CD4-positive, alpha-beta T cell treated with Interleukin-4 for 1 hour (primary cell): ENCODE data around the gene MCTP2.
A peak's percentile ranks its signal among the peaks of the same experiment; 100 is the strongest.

Experiments used
- DNase-seq, 2 donors: peaks; one replicate each; pipeline ENCODE4 v3.0.0-alpha.2; 2020 to 2022

MCTP2 gene

GRCh38 chr15:94300612-94301011, 69.3 kb downstream of the MCTP2 start:
- no peak for DNase-seq

- DNase-seq = peak; percentile 50 to 55
Measured at GRCh38 chr15:94305133-94305532, 73.8 kb downstream of the MCTP2 start.

- DNase-seq = peak; percentile 53 to 55
Measured at GRCh38 chr15:94306700-94307650, 75.6 kb downstream of the MCTP2 start.

GRCh38 chr15:94312946-94313345, 81.6 kb downstream of the MCTP2 start:
- DNase-seq = no peak

- DNase-seq = no peak
Measured at GRCh38 chr15:94314639-94315038, 83.3 kb downstream of the MCTP2 start.

GRCh38 chr15:94317211-94317610, 85.8 kb downstream of the MCTP2 start:
- no peak for DNase-seq

- no peak for DNase-seq
Measured at GRCh38 chr15:94322141-94322540, 90.8 kb downstream of the MCTP2 start.

- no peak for DNase-seq
Measured at GRCh38 chr15:94323076-94323475, 91.7 kb downstream of the MCTP2 start.

- DNase-seq = peak; percentile 68
Measured at GRCh38 chr15:94324117-94324826, 92.9 kb downstream of the MCTP2 start.

- DNase-seq = no peak
Measured at GRCh38 chr15:94324835-94325767, 93.7 kb downstream of the MCTP2 start.

GRCh38 chr15:94327356-94327936, 96.1 kb downstream of the MCTP2 start:
- DNase-seq = peak in 1 of 2 donors; percentile 20

GRCh38 chr15:94331731-94332130, 100.4 kb downstream of the MCTP2 start:
- no peak for DNase-seq

GRCh38 chr15:94335616-94336015, 104.3 kb downstream of the MCTP2 start:
- DNase-seq = no peak

GRCh38 chr15:94336817-94337467, 105.6 kb downstream of the MCTP2 start:
- DNase-seq = no peak

GRCh38 chr15:94338243-94338846, 107.0 kb downstream of the MCTP2 start:
- DNase-seq = no peak

GRCh38 chr15:94346282-94346681, 114.9 kb downstream of the MCTP2 start:
- no peak for DNase-seq

- DNase-seq = no peak
Measured at GRCh38 chr15:94348084-94348483, 116.7 kb downstream of the MCTP2 start.

GRCh38 chr15:94351031-94351535, 119.7 kb downstream of the MCTP2 start:
- DNase-seq = no peak

GRCh38 chr15:94352636-94353487, 121.5 kb downstream of the MCTP2 start:
- no peak for DNase-seq

GRCh38 chr15:94353488-94353820, 122.1 kb downstream of the MCTP2 start:
- no peak for DNase-seq
